HEK293 (cell line): ENCODE data around the gene CDCP2.

ENCODE experiments used
- YY1 ChIP-seq: fragments of 450-650 bp; formaldehyde crosslinking; IDR thresholded peaks from 2 replicates; pipeline ENCODE4 v1.5.1; 2018; ENCODE audit warnings: missing biosample characterization, missing genetic modification characterization
- ZFP3 ChIP-seq: fragments of 450-650 bp; formaldehyde crosslinking; IDR thresholded peaks from 2 replicates; pipeline ENCODE4 v1.5.1; 2016; ENCODE audit warnings: low read depth, missing biosample characterization, missing genetic modification characterization
- ZNF121 ChIP-seq: fragments of 450-650 bp; formaldehyde crosslinking; IDR thresholded peaks from 2 replicates; pipeline ENCODE4 v1.5.1; 2016; ENCODE audit warnings: missing biosample characterization, missing genetic modification characterization
- ZNF132 ChIP-seq: fragments of 450-650 bp; formaldehyde crosslinking; IDR thresholded peaks from 2 replicates; pipeline ENCODE4 v1.5.1; 2017; ENCODE audit warnings: missing biosample characterization, missing genetic modification characterization, borderline replicate concordance
- ZNF837 ChIP-seq: fragments of 450-650 bp; formaldehyde crosslinking; IDR thresholded peaks from 2 replicates; pipeline ENCODE4 v1.5.1; 2016; ENCODE audit warnings: missing biosample characterization, missing genetic modification characterization
- TF ChIP-seq, protein P1 (sequence below): fragments of 450-650 bp; formaldehyde crosslinking; IDR thresholded peaks from 2 replicates; pipeline ENCODE4 v1.5.1; 2016; ENCODE audit warnings: missing biosample characterization, missing genetic modification characterization
- TF ChIP-seq, protein P2 (sequence below): fragments of 450-650 bp; formaldehyde crosslinking; IDR thresholded peaks from 2 replicates; pipeline ENCODE4 v1.5.1; 2016; ENCODE audit warnings: missing biosample characterization, missing genetic modification characterization, low read depth

DNA sequence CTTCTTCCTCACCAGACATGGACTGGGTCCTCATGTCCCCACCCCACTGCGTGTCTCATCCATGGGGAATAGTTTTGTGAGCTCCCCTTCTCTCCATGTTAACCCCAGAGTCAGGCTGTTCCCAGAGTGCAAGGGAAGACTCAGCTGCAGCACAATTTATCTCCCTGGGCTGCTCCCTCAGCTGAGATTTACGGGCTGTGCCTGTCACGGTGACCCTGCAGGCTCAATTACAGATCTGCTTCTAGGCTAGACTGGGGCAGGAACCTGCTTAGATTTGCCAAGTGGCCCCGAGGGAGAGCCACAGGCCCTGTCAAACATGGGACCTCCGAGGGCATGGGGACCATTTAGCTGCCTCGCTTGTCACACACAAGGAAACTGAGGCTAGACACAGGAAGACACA lies 37.8 kb downstream of the CDCP2 start:
- TF ChIP-seq, protein P1, sequence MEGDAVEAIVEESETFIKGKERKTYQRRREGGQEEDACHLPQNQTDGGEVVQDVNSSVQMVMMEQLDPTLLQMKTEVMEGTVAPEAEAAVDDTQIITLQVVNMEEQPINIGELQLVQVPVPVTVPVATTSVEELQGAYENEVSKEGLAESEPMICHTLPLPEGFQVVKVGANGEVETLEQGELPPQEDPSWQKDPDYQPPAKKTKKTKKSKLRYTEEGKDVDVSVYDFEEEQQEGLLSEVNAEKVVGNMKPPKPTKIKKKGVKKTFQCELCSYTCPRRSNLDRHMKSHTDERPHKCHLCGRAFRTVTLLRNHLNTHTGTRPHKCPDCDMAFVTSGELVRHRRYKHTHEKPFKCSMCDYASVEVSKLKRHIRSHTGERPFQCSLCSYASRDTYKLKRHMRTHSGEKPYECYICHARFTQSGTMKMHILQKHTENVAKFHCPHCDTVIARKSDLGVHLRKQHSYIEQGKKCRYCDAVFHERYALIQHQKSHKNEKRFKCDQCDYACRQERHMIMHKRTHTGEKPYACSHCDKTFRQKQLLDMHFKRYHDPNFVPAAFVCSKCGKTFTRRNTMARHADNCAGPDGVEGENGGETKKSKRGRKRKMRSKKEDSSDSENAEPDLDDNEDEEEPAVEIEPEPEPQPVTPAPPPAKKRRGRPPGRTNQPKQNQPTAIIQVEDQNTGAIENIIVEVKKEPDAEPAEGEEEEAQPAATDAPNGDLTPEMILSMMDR (tag by site-specific recombination), result no peak
- TF ChIP-seq, protein P2, sequence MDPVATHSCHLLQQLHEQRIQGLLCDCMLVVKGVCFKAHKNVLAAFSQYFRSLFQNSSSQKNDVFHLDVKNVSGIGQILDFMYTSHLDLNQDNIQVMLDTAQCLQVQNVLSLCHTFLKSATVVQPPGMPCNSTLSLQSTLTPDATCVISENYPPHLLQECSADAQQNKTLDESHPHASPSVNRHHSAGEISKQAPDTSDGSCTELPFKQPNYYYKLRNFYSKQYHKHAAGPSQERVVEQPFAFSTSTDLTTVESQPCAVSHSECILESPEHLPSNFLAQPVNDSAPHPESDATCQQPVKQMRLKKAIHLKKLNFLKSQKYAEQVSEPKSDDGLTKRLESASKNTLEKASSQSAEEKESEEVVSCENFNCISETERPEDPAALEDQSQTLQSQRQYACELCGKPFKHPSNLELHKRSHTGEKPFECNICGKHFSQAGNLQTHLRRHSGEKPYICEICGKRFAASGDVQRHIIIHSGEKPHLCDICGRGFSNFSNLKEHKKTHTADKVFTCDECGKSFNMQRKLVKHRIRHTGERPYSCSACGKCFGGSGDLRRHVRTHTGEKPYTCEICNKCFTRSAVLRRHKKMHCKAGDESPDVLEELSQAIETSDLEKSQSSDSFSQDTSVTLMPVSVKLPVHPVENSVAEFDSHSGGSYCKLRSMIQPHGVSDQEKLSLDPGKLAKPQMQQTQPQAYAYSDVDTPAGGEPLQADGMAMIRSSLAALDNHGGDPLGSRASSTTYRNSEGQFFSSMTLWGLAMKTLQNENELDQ (tag by site-specific recombination), result no peak
- TF ChIP-seq ZNF121, result no peak
- TF ChIP-seq ZNF837, result no peak
- TF ChIP-seq ZFP3 (tag by site-specific recombination), result no peak
- TF ChIP-seq ZNF132 (tag by site-specific recombination), result no peak
- TF ChIP-seq YY1 (tag by site-specific recombination), result no peak
